Brain microvascular endothelial cell (primary cell): Measurements from ENCODE around the gene SLC25A51.

Source experiments
- DNase-seq: peaks from one replicate; pipeline ENCODE4 v3.0.0-alpha.2; 2020
- H3K27ac ChIP-seq: fragments of 250-450 bp; sonication (Bioruptor Pico); 2 replicates; pipeline ENCODE4 v1.5.1; 2020; ENCODE audit warnings: mild to moderate bottlenecking, moderate library complexity
- H3K27me3 ChIP-seq: fragments of 250-450 bp; sonication (Bioruptor Pico); replicated peaks from 2 replicates; pipeline ENCODE4 v1.5.1; 2020; ENCODE audit warnings: mild to moderate bottlenecking
- H3K36me3 ChIP-seq: fragments of 250-450 bp; sonication (Bioruptor Pico); replicated peaks from 2 replicates; pipeline ENCODE4 v1.5.1; 2020; ENCODE audit warnings: mild to moderate bottlenecking
- H3K4me3 ChIP-seq: 2 replicates; pipeline ENCODE4 v1.5.1; 2011; ENCODE audit warnings: low read depth, mild to moderate bottlenecking, control low read depth, low read length, moderate library complexity
- in situ Hi-C: cut with HindIII; loops from 2 replicates; pipeline ENCODE4 v1.10.0; 2017; ENCODE audit warnings: low sequenced_read_pairs, low pct_ligation_motif_present
- TF ChIP-seq, protein P1 (sequence below): IDR thresholded peaks from 2 replicates; pipeline ENCODE4 v1.5.1; 2011; ENCODE audit warnings: low read depth, mild to moderate bottlenecking, moderate library complexity, low read length, control low read depth, inconsistent platforms; ENCODE audit errors: missing control alignments

Gene SLC25A51

DNA sequence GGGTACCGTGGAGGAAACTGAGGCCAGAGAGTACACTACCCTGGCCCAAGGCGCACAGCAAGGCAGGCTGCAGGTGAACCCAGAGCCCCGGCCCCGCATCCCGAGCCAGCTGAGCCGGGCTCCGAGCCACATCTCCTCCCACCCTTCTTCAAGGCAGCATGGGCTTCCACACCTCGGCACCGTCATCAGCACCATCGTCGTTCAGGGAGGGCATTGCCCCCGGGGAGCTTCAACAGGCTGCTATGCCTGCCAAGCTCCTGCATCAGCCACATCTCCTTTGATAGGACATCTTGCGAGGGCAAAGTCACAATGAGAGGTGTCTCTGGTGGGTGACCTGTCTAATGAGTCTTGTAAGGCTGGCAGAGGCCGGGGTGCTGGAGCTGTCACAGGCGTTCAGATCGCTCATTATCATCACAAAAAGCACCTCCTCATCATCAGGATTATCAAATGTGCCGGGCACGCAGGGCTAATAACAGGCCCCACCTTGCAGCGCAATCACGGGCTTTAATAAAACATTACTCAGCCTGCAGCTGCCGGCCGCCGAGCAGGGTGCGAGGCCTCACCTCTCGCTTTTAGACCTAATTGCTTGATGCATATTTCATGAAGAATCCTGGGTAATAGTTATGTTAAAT is 20.0 kb upstream of the SLC25A51 start:
- TF ChIP-seq, protein P1, sequence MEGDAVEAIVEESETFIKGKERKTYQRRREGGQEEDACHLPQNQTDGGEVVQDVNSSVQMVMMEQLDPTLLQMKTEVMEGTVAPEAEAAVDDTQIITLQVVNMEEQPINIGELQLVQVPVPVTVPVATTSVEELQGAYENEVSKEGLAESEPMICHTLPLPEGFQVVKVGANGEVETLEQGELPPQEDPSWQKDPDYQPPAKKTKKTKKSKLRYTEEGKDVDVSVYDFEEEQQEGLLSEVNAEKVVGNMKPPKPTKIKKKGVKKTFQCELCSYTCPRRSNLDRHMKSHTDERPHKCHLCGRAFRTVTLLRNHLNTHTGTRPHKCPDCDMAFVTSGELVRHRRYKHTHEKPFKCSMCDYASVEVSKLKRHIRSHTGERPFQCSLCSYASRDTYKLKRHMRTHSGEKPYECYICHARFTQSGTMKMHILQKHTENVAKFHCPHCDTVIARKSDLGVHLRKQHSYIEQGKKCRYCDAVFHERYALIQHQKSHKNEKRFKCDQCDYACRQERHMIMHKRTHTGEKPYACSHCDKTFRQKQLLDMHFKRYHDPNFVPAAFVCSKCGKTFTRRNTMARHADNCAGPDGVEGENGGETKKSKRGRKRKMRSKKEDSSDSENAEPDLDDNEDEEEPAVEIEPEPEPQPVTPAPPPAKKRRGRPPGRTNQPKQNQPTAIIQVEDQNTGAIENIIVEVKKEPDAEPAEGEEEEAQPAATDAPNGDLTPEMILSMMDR, result no peak
- DNase-seq, result no peak
- Histone ChIP-seq H3K4me3 (no peak overlapping the region), H3K27me3 (no peaks in the 10 kb centered on the region), H3K27ac (no peak overlapping the region), H3K36me3 (peaks cover 14% of the 10 kb centered on the region)
- in situ Hi-C loops, result no loop called here

DNA sequence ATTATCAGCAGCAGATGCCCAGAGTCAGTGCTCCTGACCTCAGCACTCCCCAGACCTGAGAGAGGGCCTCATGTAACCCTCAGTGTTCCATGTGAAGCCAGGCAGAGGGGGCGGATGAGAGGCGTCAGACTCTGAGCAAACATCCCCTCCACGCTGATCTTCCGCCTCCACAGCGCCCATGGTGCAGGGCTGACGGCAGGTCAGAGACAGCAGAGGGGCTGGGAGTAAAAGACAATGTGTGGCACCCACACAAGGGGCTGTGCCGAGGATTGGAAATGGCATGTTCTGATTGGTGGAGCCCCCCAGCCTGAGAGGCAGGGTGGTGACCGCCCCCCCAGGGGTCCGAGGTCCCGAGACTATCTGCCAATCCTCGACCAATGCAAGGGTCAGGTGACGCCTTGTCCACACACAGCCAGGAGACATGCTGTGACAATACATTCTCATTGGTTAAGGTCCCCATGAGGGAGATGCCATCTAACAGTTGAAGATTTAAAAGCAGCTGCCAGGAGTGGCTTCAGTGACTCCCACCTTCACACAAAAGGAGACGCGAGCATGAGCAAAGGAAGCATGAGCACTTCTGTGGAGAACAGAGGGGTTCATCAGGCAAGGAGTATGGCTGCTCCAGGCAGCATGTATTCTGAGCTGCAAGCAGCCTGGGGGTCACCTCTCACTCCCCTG is 19.3 kb upstream of the SLC25A51 start:
- H3K36me3 ChIP-seq, result peaks cover 16% of the 10 kb centered on the region
- H3K27ac ChIP-seq, result no peak overlapping the region
- TF ChIP-seq, protein P1, result no peak
- in situ Hi-C loops, result no loop called here
- no peak overlapping the region for H3K4me3 ChIP-seq
- no peak for DNase-seq
- no peaks in the 10 kb centered on the region for H3K27me3 ChIP-seq

GRCh38 chr9:37922363-37923117 is 18.6 kb upstream of the SLC25A51 start:
- TF ChIP-seq, protein P1, result no peak
- in situ Hi-C loops, result no loop called here
- Histone ChIP-seq H3K4me3 (no peak overlapping the region), H3K27ac (no peak overlapping the region), H3K36me3 (peaks cover 22% of the 10 kb centered on the region), H3K27me3 (no peaks in the 10 kb centered on the region)
- DNase-seq, result no peak

- Histone ChIP-seq H3K27ac (no peak overlapping the region), H3K27me3 (no peaks in the 10 kb centered on the region), H3K4me3 (no peak overlapping the region), H3K36me3 (peaks cover 26% of the 10 kb centered on the region)
- TF ChIP-seq, protein P1, result no peak
- in situ Hi-C loops, result no loop called here
- DNase-seq, result no peak
Observed at GRCh38 chr9:37921546-37922300, 17.8 kb upstream of the SLC25A51 start.

- TF ChIP-seq, protein P1, result no peak
- peaks cover 29% of the 10 kb centered on the region for H3K36me3 ChIP-seq
- no peak overlapping the region for H3K4me3 ChIP-seq
- in situ Hi-C loops, result no loop called here
- no peak for DNase-seq
- no peaks in the 10 kb centered on the region for H3K27me3 ChIP-seq
- H3K27ac ChIP-seq, result no peak overlapping the region
Observed at GRCh38 chr9:37921168-37921510, 17.2 kb upstream of the SLC25A51 start.
